Activated T-cell treated with anti-CD3 and anti-CD28 coated beads, Interleukin-2, amount 50 U/mL, for 48 hours (primary cell): ENCODE data around the gene IFT122.

Source experiments
- DNase-seq, 2 experiments: peaks; one replicate each; pipeline ENCODE4 v3.0.0-alpha.2; 2020

Gene IFT122

GRCh38 chr3:129548104-129548965, 108.3 kb downstream of the IFT122 start:
- DNase-seq: no peak

DNA sequence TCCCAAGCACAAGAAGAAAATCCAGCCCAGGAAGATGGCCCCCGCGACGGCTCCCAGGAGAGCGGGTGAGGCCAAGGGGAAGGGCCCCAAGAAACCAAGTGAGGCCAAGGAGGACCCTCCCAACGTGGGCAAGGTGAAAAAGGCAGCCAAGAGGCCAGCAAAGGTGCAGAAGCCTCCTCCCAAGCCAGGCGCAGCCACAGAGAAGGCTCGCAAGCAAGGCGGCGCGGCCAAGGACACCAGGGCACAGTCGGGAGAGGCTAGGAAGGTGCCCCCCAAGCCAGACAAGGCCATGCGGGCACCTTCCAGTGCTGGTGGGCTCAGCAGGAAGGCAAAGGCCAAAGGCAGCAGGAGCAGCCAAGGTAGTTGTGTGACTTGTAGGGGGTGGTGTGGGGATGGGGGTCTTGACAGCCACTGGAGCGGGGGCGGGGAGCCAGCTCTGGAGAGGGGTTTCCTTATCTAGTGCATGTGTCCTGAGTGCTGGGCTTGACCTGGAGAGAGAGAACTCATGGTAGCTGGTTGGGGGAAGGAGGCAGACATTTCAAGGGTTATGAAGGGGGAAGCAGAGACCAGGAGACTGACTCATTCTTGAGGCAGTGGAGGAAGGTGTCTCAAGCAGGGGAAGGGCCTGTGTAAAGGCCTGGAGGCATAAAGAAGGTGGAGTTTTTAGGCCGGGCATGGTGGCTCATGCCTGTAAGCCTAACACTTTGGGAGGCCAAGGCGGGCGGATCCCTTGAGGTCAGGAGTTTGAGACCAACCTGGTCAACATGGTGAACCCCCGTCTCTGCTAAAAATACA, 109.2 kb downstream of the IFT122 start:
- DNase-seq: no peak

DNA sequence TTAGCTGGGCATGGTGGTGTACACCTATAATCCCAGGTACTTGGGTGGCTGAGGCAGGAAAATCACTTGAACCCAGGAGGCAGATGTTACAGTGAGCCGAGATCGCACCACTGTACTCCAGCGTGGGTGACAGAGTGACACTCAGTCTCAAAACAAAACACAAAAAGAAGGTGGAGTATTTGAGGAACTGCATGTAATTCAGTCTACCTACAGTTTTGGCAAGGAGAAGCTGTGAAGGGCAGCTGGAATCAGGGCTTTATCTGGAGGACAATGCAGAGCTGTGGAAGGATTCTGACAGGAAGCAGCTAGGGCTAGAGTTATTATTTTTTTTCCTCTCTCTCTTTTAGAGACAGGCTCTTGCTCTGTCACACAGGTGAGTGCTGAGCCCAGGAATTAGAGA, 109.8 kb downstream of the IFT122 start:
- DNase-seq: no peak

- DNase-seq: no peak
Measured at GRCh38 chr3:129552287-129553050, 112.4 kb downstream of the IFT122 start.

DNA sequence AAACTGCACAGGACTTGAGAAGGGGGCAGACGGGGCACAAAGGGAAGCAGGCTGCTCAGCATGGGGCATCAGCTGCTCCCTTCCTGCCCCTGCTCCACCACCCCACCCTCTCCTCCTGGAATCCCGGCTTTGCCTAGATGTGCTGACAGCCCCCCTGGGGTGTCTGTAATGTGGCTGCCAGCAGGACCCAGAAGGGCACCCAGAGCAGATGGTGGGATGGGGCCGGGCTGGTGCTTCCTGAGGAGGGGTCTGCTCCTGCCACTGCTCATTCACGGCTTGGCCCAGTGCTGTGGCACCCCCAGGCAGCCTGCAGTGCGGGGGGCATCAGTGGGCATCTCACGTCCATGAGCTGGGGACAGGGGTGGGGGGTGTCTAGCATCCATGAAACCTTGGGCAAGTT, 113.1 kb downstream of the IFT122 start:
- no peak for DNase-seq

DNA sequence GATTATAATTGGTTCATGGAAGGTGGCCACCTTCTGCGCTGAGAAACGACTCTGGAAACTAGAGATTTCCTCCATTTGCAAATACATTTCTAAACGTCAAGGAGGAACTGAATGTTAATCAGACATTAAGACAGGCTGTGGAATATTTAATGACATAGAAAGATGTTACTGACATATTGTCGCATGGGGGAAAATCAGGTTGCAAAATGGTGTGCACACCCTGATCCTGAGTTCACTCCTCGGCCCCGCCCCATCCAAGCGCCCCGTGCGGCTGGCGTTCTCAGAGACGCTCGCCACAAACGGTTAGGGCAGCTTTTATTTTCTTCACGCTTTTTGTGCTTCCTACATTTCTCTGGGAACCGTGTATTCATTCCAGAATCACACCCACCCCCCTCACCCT, 113.7 kb downstream of the IFT122 start:
- DNase-seq: peak in 1 of 2 experiments; percentile 30

DNA sequence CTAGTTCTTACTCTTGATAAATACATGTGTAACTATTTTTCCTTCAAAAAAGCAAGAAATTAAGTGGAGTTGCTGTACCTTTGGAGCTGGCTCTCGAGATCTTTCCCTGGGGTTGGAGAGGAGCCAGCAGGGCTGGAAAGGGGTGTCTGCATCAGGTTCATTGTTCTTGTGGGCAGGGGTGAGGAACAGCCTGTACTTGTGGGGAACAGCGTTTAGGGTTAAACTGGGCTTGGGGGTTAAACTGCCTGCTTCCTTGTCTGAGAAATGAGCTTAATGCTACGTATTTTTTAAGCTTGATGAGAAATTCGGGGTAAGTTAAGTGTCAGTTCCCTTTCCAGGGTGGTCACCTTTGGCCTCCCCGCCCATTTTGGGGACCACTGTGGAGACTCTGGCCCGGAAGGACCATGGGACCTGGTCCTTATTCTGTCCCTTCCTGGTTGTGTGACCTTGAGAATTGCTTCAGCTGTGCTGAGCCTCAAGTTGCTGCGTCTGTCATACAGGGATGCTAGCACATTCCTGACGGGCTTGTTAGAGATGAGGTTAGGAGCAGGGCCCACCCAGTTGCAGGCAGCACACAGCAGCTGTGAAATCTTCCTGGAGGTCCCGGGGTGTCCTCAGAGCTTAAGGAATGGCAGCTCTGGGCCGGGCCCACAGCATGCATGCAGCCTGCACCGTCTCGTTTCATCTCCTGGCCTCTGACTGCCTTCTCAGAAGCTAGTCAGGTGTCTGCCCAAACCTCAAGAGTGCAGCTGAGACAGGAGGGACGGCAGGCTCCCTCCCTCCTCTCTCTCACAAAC, 114.5 kb downstream of the IFT122 start:
- DNase-seq: no peak

DNA sequence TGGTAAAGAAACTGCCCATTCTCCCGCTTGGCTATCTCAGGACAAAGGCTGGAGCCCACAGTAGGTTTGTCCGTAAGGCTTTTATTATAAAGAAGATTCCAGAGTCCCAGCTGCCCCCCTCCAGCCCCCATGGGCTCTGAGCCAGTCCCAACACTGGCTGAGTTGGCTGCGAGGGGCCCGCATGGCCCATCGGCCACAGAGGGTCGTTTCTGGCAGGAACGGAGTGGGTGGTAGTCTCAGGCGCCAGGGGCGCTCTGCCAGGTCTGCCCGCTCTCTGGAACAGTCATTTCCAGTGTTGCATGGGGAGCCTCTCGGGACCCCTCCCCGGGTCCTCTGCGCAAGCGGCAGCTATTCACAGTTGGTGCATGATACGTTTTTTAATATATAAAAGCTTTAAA, 115.1 kb downstream of the IFT122 start:
- no peak for DNase-seq

DNA sequence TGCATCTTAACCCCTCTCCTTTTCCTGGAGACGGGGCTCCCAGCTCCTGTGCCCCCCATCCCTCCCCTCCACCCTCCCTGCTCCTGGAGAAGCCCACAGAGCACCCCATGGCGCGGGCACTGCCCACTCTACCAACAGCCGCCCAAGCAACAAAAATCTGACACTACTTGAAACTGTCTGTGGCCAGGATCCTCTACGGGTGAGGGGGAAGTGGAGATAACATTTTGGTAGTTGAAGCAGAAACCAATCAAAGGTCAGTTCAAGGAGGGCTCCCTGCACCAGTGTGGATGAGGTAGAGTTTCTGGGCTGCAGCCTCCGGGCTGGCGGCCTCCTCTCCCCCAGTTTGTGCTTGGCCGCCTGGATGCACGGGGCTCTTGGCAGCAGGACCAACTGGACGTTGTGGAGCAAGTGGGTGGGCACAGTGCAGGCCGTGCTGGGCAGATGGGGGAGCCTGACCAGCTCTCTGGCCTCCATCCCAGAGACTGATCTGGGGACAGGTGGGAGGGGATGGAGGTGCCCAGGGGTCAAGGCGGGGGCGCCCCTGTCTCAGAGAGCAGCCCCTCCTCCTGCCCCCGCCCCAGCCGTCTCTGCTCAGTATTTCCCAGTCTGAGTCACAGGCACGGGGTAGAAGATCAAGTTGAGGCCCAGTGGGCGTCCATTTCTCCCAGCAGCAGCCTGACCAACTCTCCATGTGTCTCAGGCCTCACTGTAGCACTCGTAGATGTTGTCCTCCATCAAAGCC, 115.8 kb downstream of the IFT122 start:
- no peak for DNase-seq

GRCh38 chr3:129556358-129556695, 116.3 kb downstream of the IFT122 start:
- no peak for DNase-seq

- DNase-seq: no peak
Measured at GRCh38 chr3:129556890-129557547, 117.0 kb downstream of the IFT122 start.

- no peak for DNase-seq
Measured at GRCh38 chr3:129557548-129557894, 117.5 kb downstream of the IFT122 start.

GRCh38 chr3:129558081-129558771, 118.2 kb downstream of the IFT122 start:
- no peak for DNase-seq

- DNase-seq: no peak
Measured at GRCh38 chr3:129558772-129559564, 118.9 kb downstream of the IFT122 start.

GRCh38 chr3:129559565-129560079, 119.6 kb downstream of the IFT122 start:
- no peak for DNase-seq

- no peak for DNase-seq
Measured at GRCh38 chr3:129560269-129560787, 120.3 kb downstream of the IFT122 start.

- no peak for DNase-seq
Measured at GRCh38 chr3:129560911-129561594, 121.0 kb downstream of the IFT122 start.

DNA sequence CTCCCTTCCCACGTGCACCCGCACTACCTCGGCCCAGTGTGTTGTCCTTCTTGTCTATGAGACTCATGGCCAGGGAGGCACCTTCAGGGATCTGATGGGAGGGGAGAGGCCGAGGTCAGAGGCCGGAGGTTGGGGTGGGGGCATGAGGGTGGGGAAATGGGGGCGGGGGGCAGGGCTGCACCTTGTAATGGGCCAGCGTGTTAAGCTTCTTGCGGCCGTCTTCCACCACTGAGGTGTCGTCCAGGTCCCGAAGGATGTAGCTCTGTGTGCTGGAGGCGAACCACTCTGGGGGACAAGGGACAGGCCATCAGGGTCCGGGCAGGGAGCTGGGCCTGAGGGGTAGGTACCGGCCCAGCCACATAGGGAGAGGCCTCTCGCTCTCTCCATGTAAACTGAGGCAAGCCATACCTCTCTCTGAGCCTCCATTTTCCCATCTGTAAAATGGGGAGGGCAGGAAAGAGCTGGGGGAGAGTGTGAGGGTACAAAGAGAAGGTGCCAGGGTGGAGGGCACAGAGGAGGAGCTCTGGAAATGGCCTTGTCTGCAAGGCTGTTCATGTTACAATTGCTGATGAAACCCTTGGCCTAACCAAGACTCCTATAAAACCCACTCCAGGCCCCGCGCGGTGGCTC, 121.7 kb downstream of the IFT122 start:
- no peak for DNase-seq
